Body of pancreas (tissue), 4 donors: ENCODE measurements around the gene CST7. TPM values are rescaled to one million over a fixed set of nuclear protein-coding genes. Genes with fewer than 3 reads are reported as not detected.

Experiments used
- ATAC-seq: fragments of 150-250 bp; one replicate; pipeline ENCODE4 v1.9.1; 2016
- DNase-seq, 4 donors: peaks; one replicate each; pipeline ENCODE4 v3.0.0-alpha.2; 2019
- H3K27ac ChIP-seq, 4 donors: fragments of 200-600 bp; sonication (generic); 1 replicate in 3 of 4; 2 replicates in 1 of 4; pipeline versions ENCODE4 v1.5.1 to v1.6.1; 2016 to 2019; ENCODE audit warnings: mild to moderate bottlenecking in 1 of 4, mixed read lengths in 1 of 4, moderate library complexity in 1 of 4
- H3K27me3 ChIP-seq, 2 donors: fragments of 200-600 bp; sonication (generic); one replicate each; pipeline ENCODE4 v1.6.0; 2016; ENCODE audit warnings: mild to moderate bottlenecking in 1 of 2
- H3K36me3 ChIP-seq, 2 donors: fragments of 200-600 bp; sonication (generic); replicated peaks in 1 of 2; 2 replicates each; pipeline ENCODE4 v1.5.1; 2016; ENCODE audit warnings: low read depth in 2 of 2; ENCODE audit not compliant: insufficient read depth in 1 of 2
- H3K4me1 ChIP-seq: fragments of 200-600 bp; sonication (generic); one replicate; pipeline ENCODE4 v1.6.0; 2016
- H3K4me3 ChIP-seq, 2 donors: fragments of 200-600 bp; sonication (generic); 1 replicate in 1 of 2; 2 replicates in 1 of 2; pipeline ENCODE4 v1.5.1; 2016 to 2019
- H3K9me3 ChIP-seq, 3 donors: fragments of 200-600 bp; sonication (generic); 1 replicate in 2 of 3; 2 replicates in 1 of 3; pipeline ENCODE4 v1.5.1; 2016
- CTCF ChIP-seq, 7 experiments: fragments of 450-650 bp in 4 of 7; fragments of 200-600 bp in 3 of 7; sonication (generic) in 3 of 7; IDR thresholded peaks; one replicate each; pipeline ENCODE4 v1.5.1; 2016 to 2019; ENCODE audit warnings: antibody characterized with exemption in 7 of 7
- POLR2A ChIP-seq, 3 donors: fragments of 450-650 bp; IDR thresholded peaks; one replicate each; pipeline ENCODE4 v1.6.1; 2016; ENCODE audit warnings: antibody characterized with exemption in 3 of 3, mild to moderate bottlenecking in 2 of 3
- WGBS, 2 donors: methylation state at CpG; one replicate each; pipeline ENCODE4 v1.1.5; 2017; 5-methylcytosine and 5-hydroxymethylcytosine counted together
- intact Hi-C: fragments of 100-400 bp; cut with DNase I; formaldehyde crosslinking; loops from one replicate; pipeline ENCODE4 v1.15.1; 2023
- total RNA-seq, 2 donors: library from RNA; depleted of rRNA; stranded (reverse); fragments of >200 nt; gene quantifications; one replicate each; pipeline ENCODE4 v1.1.0, GENCODE V29; 2016

Gene CST7
- total RNA-seq, 2 donors from 2014 or later = 1.8 to 4.0 TPM

- TF ChIP-seq CTCF (IDR thresholded peaks at IDR 0.05) (no peak), POLR2A (IDR thresholded peaks at IDR 0.05) (no peak)
- WGBS, 2 donors = 90 to 93% methylated on average over 12 to 18 of the region's 18 CpGs
- ATAC-seq (no peak), DNase-seq (peak in 1 of 4 donors; percentile 5)
- intact Hi-C loops = no loop called here
- H3K4me3 ChIP-seq = no peak overlapping the region
- H3K27ac ChIP-seq = no peak overlapping the region
- peaks cover 0 to 2% of the 10 kb centered on the region in 2 donors for H3K36me3 ChIP-seq
- H3K27me3 ChIP-seq = no peaks in the 10 kb centered on the region
- H3K4me1 ChIP-seq = peaks cover 4% of the 10 kb centered on the region
- no peaks in the 10 kb centered on the region for H3K9me3 ChIP-seq
Measured at GRCh38 chr20:24957326-24958016, 8.4 kb downstream of the CST7 start.

- Histone ChIP-seq H3K27me3 (no peaks in the 10 kb centered on the region), H3K36me3 (peaks cover 0 to 7% of the 10 kb centered on the region in 2 donors), H3K9me3 (no peaks in the 10 kb centered on the region), H3K27ac (no peak overlapping the region), H3K4me3 (no peak overlapping the region), H3K4me1 (peaks cover 4% of the 10 kb centered on the region)
- intact Hi-C loops = no loop called here
- DNase-seq = peak in 1 of 4 donors; percentile 7
- no peak for TF ChIP-seq POLR2A (IDR thresholded peaks at IDR 0.05)
- no peak for TF ChIP-seq CTCF (IDR thresholded peaks at IDR 0.05)
- 81 to 88% methylated on average over 18 to 20 of the region's 20 CpGs for WGBS, 2 donors
- no peak for ATAC-seq
Measured at GRCh38 chr20:24958506-24959385, 9.7 kb downstream of the CST7 start.

- Histone ChIP-seq H3K4me3 (no peak overlapping the region), H3K36me3 (peaks cover 0 to 11% of the 10 kb centered on the region in 2 donors), H3K4me1 (peaks cover 4% of the 10 kb centered on the region), H3K27me3 (no peaks in the 10 kb centered on the region), H3K9me3 (no peaks in the 10 kb centered on the region), H3K27ac (no peak overlapping the region)
- ATAC-seq = no peak
- intact Hi-C loops = no loop called here
- 93 to 94% methylated on average over 13 of the region's 14 CpGs for WGBS, 2 donors
- peak in 1 of 4 donors; percentile 8 for DNase-seq
- TF ChIP-seq POLR2A (IDR thresholded peaks at IDR 0.05) (no peak), CTCF (IDR thresholded peaks at IDR 0.05) (no peak)
Measured at GRCh38 chr20:24959591-24960301, 10.7 kb downstream of the CST7 start.

GRCh38 chr20:24960302-24960801 is 11.3 kb downstream of the CST7 start:
- intact Hi-C loops = no loop called here
- WGBS, 2 donors = 81 to 84% methylated on average over 6 to 8 of the region's 10 CpGs
- peak in 2 of 4 donors; percentile 26 to 80 for DNase-seq
- Histone ChIP-seq H3K4me3 (no peak overlapping the region), H3K9me3 (no peaks in the 10 kb centered on the region), H3K36me3 (peaks cover 0 to 13% of the 10 kb centered on the region in 2 donors), H3K27me3 (no peaks in the 10 kb centered on the region), H3K27ac (no peak overlapping the region), H3K4me1 (peaks cover 4% of the 10 kb centered on the region)
- ATAC-seq = peak; percentile 36
- no peak for TF ChIP-seq CTCF (IDR thresholded peaks at IDR 0.05)
- peak in 1 of 3 donors; percentile 6 for TF ChIP-seq POLR2A (IDR thresholded peaks at IDR 0.05)
